Umbilical cord (tissue), 2 donors: ENCODE results near the gene COX14. TPM values are rescaled to one million over a fixed set of nuclear protein-coding genes. Genes with fewer than 3 reads are reported as not detected.
A peak's percentile ranks its signal among the peaks of the same experiment; 100 is the strongest.
"Not testable (repeated sequence)": the region's sequence is repeated elsewhere in the genome, so short reads cannot be mapped to it uniquely, and the experiment has no call there.

Experiments
- DNase-seq: peaks from one replicate; pipeline ENCODE4 v3.0.0-alpha.2; 2015; ENCODE audit warnings: low spot score
- total RNA-seq: library from RNA; depleted of rRNA; stranded (reverse); fragments of >200 nt; gene quantifications from one replicate; pipeline ENCODE4 v1.2.3, GENCODE V29; 2014; ENCODE audit warnings: low replicate concordance; ENCODE audit not compliant: insufficient read depth

Gene COX14
- 42.9 TPM for total RNA-seq

GRCh38 chr12:50111693-50112455 is at the start of gene COX14:
Gene COX14 (plus strand): TSS chr12:50112236. CDS start chr12:50120044, 7,808 bp downstream.
- peak; percentile 100 for DNase-seq

DNA sequence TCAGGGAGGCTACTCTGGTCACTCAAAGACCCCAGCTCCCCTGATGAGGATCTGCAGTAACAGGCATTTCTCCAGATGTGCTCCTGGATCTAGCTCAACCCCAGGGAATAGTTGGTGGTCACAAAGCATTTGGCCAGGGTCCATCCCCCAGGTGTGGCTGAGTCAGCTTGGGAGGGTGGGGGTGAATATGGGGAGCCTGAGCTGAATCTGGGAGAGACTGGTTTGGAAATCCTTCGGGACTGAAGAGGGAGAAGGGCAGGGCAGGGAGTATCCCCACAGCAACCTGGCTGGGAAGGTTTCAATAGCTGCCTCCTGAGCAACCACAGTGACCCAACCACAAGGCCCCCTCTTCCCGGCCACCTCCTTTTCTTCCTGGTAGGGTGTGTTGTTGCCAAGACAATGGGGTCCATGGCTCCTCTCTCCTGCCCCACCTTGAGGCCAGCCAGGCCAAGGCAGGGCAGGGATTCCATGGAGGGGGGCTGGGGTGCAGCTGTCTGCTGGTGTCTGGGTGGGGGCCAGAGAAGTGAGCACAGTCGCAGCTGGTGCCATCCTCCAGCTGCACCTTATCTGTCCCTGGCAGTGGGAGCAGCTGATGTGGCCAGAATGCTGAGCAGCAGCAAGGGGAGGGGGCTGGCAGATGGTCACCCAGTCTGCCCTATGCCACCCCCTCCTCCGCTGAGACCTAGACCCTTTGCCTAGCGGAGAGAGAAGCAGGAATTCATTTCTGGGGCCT is 49.1 kb upstream of the COX14 start:
- no peak for DNase-seq

- no peak for DNase-seq
Measured at GRCh38 chr12:50065726-50066310, 46.2 kb upstream of the COX14 start.

DNA sequence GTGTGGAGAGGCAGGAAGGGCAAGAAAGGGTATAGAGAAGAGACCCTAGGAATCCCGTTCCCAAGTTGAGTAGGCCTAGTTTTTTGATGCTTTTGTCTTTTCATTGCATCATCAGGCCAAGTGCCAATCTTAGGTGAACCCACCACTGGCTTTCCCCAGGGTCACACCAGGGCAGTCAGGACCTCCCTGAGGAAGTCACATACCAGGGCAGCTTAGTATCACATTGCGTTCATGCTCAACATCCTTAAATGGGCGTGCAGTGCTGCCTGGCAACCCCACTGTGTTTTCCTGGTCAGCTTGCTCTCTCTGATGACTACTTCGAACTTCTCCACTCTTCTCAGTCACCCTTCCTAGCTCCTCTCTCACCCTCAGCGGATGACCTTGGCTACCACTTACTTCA is 45.6 kb upstream of the COX14 start:
- peak; percentile 46 for DNase-seq

DNA sequence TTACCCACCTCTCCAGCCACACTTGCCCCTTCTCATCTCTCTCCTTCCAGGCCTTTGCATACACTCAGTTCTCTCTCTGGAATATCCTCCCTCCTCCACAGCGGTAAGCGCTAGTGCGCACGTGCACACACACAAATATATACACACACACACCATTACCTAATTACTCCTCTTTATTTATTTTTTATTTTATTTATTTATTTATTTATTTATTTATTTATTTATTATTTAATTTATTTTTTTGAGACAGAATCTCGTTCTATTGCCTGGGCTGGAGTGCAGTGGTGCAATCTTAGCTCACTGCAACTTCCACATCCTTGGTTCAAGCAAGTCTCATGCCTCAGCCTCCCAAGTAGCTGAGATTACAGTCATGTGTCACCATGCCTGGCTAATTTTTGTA is 43.0 kb upstream of the COX14 start:
- no peak for DNase-seq

GRCh38 chr12:50069539-50069938 is 42.5 kb upstream of the COX14 start:
- no peak for DNase-seq

- peak; percentile 93 for DNase-seq
Measured at GRCh38 chr12:50070314-50071060, 41.5 kb upstream of the COX14 start.

- DNase-seq: no peak
Measured at GRCh38 chr12:50072198-50072907, 39.7 kb upstream of the COX14 start.

GRCh38 chr12:50073206-50073605 is 38.8 kb upstream of the COX14 start:
- no peak for DNase-seq

GRCh38 chr12:50073712-50074111 is 38.3 kb upstream of the COX14 start:
- no peak for DNase-seq

DNA sequence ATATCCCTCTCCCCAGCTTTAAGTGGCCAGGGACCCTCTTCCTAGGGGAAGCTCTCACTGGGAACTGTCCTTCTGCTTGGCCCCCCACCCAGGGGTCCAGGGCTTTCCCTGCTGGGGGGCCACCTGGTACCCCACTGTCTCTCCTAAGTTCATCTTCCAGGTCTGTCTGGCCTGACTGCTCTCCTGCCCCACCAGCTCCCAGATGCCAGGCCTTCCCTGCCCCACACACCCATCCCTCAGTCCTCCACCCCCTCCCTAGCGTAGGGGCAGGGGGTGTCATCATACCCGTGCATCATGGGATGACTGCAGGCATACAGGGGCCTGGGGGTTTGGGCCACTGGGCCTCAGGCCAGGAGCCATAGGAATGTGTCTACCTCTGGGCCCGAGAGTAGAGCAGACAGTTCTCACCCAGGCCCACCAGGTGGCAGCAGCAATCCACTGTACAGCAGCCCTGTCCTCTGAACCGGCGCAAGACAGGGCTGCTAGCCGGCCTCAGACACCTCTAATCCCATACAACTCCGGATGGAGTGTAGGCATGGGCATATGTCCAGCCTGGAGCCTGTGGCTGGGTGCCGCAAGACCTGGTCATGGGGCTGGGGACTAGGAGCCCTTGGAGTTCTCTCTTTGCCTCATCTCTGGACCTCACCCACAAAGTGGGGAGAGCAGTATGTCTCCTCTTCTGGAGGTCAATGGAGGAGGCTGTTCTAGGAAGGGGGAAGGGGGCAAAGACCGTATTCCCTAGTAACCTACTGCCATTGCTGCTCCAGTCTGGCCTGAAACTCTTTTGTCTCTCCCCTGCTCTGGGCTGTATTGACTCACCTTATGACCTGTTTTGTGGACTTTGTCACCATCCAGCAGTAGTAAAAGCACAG is 36.9 kb upstream of the COX14 start:
- peak; percentile 82 for DNase-seq

GRCh38 chr12:50075808-50076170 is 36.2 kb upstream of the COX14 start:
- DNase-seq: no peak

DNA sequence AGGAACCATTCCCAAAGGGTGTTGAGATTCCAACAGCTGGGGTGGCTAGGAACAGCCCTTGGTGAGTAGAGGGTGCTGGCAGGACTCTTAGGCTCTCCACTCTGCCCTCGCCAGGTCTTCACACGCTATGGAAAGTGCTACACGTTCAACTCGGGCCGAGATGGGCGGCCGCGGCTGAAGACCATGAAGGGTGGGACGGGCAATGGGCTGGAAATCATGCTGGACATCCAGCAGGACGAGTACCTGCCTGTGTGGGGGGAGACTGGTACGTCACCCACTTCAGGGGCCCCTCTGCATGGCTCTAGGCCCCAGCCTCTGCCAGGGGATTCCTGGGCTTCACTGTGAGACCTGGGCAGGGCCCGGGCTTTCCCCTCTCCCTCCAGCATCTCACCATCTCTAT is 34.9 kb upstream of the COX14 start:
- no peak for DNase-seq

GRCh38 chr12:50078281-50078680 is 33.8 kb upstream of the COX14 start:
- no peak for DNase-seq

- no peak for DNase-seq
Measured at GRCh38 chr12:50079771-50080170, 32.3 kb upstream of the COX14 start.

- no peak for DNase-seq
Measured at GRCh38 chr12:50081096-50081808, 30.8 kb upstream of the COX14 start.

GRCh38 chr12:50082644-50083043 is 29.4 kb upstream of the COX14 start:
- no peak for DNase-seq

GRCh38 chr12:50083301-50083700 is 28.7 kb upstream of the COX14 start:
- DNase-seq: no peak

- not testable (repeated sequence) for DNase-seq
Measured at GRCh38 chr12:50084409-50084774, 27.6 kb upstream of the COX14 start.
